Peyer's patch (tissue), 4 donors: ENCODE measurements around the gene PYDC1. TPM values are rescaled to one million over a fixed set of nuclear protein-coding genes. Genes with fewer than 3 reads are reported as not detected.

Source experiments
- DNase-seq, 3 donors: peaks; one replicate each; pipeline ENCODE4 v3.0.0-alpha.2; 2017 to 2019
- H3K27ac ChIP-seq, 4 donors: fragments of 200-600 bp; sonication (generic); one replicate each; pipeline ENCODE4 v1.5.1; 2016 to 2019
- H3K27me3 ChIP-seq, 2 donors: fragments of 200-600 bp; sonication (generic); one replicate each; pipeline ENCODE4 v1.5.1; 2019
- H3K36me3 ChIP-seq, 3 donors: fragments of 200-600 bp; sonication (generic); one replicate each; pipeline ENCODE4 v1.5.1; 2016 to 2019
- H3K4me1 ChIP-seq, 4 donors: fragments of 200-600 bp; sonication (generic); one replicate each; pipeline ENCODE4 v1.5.1; 2016 to 2019
- H3K4me3 ChIP-seq, 4 donors: fragments of 200-600 bp; sonication (generic); 1 replicate in 3 of 4; 2 replicates in 1 of 4; pipeline ENCODE4 v1.5.1; 2016 to 2019; ENCODE audit warnings: mild to moderate bottlenecking in 1 of 4
- H3K9me3 ChIP-seq, 4 donors: fragments of 200-600 bp; sonication (generic); one replicate each; pipeline ENCODE4 v1.5.1; 2016 to 2019; ENCODE audit warnings: mild to moderate bottlenecking in 1 of 4
- CTCF ChIP-seq, 6 experiments: fragments of 450-650 bp in 4 of 6; fragments of 200-600 bp in 2 of 6; sonication (generic) in 1 of 6; IDR thresholded peaks; one replicate each; pipeline ENCODE4 v1.5.1; 2017 to 2019; ENCODE audit warnings: antibody characterized with exemption in 6 of 6, mild to moderate bottlenecking in 3 of 6, moderate library complexity in 1 of 6
- POLR2A ChIP-seq, 2 donors: fragments of 450-650 bp; IDR thresholded peaks; one replicate each; pipeline ENCODE4 v1.5.1; 2017; ENCODE audit warnings: antibody characterized with exemption in 2 of 2, mild to moderate bottlenecking in 2 of 2, moderate library complexity in 2 of 2
- total RNA-seq, 4 donors: library from RNA; depleted of rRNA; stranded (reverse); fragments of >200 nt; gene quantifications; one replicate each; pipeline ENCODE4 v1.1.0, GENCODE V29; 2016

The PYDC1 gene
- total RNA-seq, 4 donors from 2014 or later = not detected

GRCh38 chr16:31217136-31217530 lies 198 bp upstream of the PYDC1 start:
- no peak for DNase-seq
- TF ChIP-seq CTCF (IDR thresholded peaks at IDR 0.05) (no peak), POLR2A (IDR thresholded peaks at IDR 0.05) (no peak)
- Histone ChIP-seq H3K27me3 (peaks cover 0 to 21% of the 10 kb centered on the region in 2 donors), H3K4me1 (peaks cover 0 to 27% (median 22%) of the 10 kb centered on the region in 4 donors), H3K4me3 (peak overlapping the region in 2 of 4 donors; percentile 8 to 45), H3K9me3 (no peaks in the 10 kb centered on the region), H3K27ac (no peak overlapping the region), H3K36me3 (no peaks in the 10 kb centered on the region)

GRCh38 chr16:31215287-31216162 lies 1.4 kb downstream of the PYDC1 start:
- peaks cover 0 to 27% (median 22%) of the 10 kb centered on the region in 4 donors for H3K4me1 ChIP-seq
- peaks cover 0 to 21% of the 10 kb centered on the region in 2 donors for H3K27me3 ChIP-seq
- peak overlapping the region; percentile 23 to 52 (median 44) for H3K4me3 ChIP-seq
- H3K36me3 ChIP-seq = no peaks in the 10 kb centered on the region
- H3K27ac ChIP-seq = peak overlapping the region in 1 of 4 donors; percentile 55
- TF ChIP-seq CTCF (IDR thresholded peaks at IDR 0.05) (no peak), POLR2A (IDR thresholded peaks at IDR 0.05) (no peak)
- H3K9me3 ChIP-seq = no peaks in the 10 kb centered on the region
- peak in 2 of 3 donors; percentile 64 to 71 for DNase-seq

GRCh38 chr16:31214708-31215286 lies 2.1 kb downstream of the PYDC1 start:
- Histone ChIP-seq H3K4me3 (peak overlapping the region; percentile 23 to 52 (median 44)), H3K9me3 (no peaks in the 10 kb centered on the region), H3K36me3 (no peaks in the 10 kb centered on the region), H3K27me3 (peaks cover 0 to 21% of the 10 kb centered on the region in 2 donors), H3K4me1 (peaks cover 0 to 27% (median 22%) of the 10 kb centered on the region in 4 donors), H3K27ac (peak overlapping the region in 1 of 4 donors; percentile 55)
- TF ChIP-seq CTCF (IDR thresholded peaks at IDR 0.05) (no peak), POLR2A (IDR thresholded peaks at IDR 0.05) (no peak)
- DNase-seq = no peak

GRCh38 chr16:31213877-31214707 lies 2.8 kb downstream of the PYDC1 start, which contains the start of gene TRIM72:
Gene TRIM72, plus strand, starts transcription at chr16:31214119. Its CDS starts 620 bp downstream, at chr16:31214739.
- Histone ChIP-seq H3K27me3 (peaks cover 0 to 21% of the 10 kb centered on the region in 2 donors), H3K4me3 (peak within 1 kb of the TSS; percentile 23 to 52 (median 44)), H3K4me1 (peaks cover 0 to 27% (median 22%) of the 10 kb centered on the region in 4 donors), H3K36me3 (no peaks in the 10 kb centered on the region), H3K9me3 (no peaks in the 10 kb centered on the region), H3K27ac (peak within 1 kb of the TSS in 1 of 4 donors; percentile 55)
- no peak for DNase-seq
- TF ChIP-seq POLR2A (IDR thresholded peaks at IDR 0.05) = no peak
- TF ChIP-seq CTCF (IDR thresholded peaks at IDR 0.05) = no peak

GRCh38 chr16:31213342-31213741 lies 3.6 kb downstream of the PYDC1 start:
- Histone ChIP-seq H3K4me3 (no peak overlapping the region), H3K4me1 (peaks cover 0 to 27% (median 22%) of the 10 kb centered on the region in 4 donors), H3K27ac (no peak overlapping the region), H3K27me3 (peaks cover 0 to 21% of the 10 kb centered on the region in 2 donors), H3K36me3 (no peaks in the 10 kb centered on the region), H3K9me3 (no peaks in the 10 kb centered on the region)
- DNase-seq = no peak
- TF ChIP-seq CTCF (IDR thresholded peaks at IDR 0.05) (no peak), POLR2A (IDR thresholded peaks at IDR 0.05) (no peak)
